ENCODE measurements around the gene JAM3.

Gene JAM3

GRCh38 chr11:134068829-134069425 lies at the start of gene JAM3:
TSS of gene JAM3 (plus strand) at chr11:134069072. CDS start at chr11:134069084, 12 bp downstream.
- DNase-seq: peak; percentile 95

GRCh38 chr11:134019500-134019899 lies 49.4 kb upstream of the JAM3 start:
- DNase-seq: no peak

- DNase-seq: no peak
These were observed 48.3 kb upstream of the JAM3 start for GRCh38 chr11:134020598-134020997.

- DNase-seq: no peak
These were observed 47.5 kb upstream of the JAM3 start for GRCh38 chr11:134021326-134021725.

DNA sequence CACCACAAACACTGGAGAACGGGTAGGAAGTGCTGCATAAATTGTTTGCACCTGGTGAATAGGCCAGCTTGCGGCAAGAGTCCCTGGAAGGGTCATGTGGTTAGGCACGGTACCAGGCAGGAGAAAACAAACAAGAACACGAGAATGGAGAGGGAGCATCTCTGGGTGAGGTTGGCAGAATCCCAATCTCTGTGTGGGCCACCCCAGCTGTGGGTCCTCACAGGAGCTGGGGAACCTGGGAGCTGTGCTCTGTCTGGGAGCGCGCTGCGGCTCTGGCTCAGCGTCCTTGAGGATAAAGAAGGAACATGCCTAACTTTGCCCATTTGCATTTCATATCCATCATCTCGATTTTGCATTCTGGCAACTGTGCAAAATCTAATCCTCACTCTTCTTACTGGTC lies 46.1 kb upstream of the JAM3 start:
- no peak for DNase-seq

- DNase-seq: no peak
These were observed 44.3 kb upstream of the JAM3 start for GRCh38 chr11:134024420-134025081.

DNA sequence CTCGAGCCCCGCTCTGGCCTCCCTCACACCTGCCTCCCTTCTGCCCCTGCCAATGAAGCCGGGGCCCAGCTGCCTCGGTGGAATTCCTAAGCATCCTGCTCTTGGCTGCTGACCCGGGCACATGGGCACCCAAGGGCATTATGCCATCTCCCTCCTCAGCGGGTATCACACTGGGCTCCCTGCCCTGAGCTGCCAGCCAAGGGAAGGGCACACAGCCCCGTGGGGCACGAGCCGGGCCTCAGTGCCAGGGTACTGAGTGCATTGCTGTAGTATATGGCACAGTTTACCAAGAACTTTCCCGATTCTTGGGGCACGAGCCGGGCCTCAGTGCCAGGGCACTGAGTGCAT lies 43.8 kb upstream of the JAM3 start:
- no peak for DNase-seq

DNA sequence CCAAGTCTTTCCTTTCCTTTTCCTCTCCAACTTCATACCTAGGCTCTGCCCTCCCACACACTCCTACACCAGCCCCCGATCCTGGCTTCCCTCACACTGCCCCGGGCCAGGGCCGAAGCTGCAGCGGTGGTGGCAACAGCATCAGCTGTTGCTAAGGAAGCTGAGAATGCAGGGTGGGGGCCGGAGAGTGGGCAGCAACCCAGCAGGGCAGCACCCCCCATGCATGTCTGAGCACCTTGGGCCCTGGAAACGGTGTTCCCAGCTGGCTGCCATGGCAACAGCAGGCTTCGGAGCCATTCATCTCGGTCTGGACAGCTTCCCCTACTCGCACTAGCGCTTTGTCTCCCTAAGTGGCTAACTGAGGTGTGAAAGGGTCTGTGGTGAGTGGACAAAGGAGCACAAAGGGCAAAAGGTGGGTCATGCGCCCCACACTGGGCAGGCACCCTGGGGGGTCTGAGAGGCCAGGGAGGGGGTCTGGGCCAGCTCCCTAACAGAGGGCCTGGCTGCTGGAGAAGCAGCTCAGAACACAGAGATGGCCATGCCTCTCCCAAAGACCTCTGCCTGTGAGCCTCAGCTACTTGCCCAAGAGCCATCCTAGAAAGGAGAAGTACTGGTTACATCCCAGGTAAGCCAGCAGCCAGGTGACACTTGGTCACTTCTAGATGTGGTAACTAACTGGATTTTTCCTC lies 42.1 kb upstream of the JAM3 start:
- no peak for DNase-seq

GRCh38 chr11:134027671-134028070 lies 41.2 kb upstream of the JAM3 start:
- DNase-seq: peak; percentile 71

GRCh38 chr11:134028368-134028920 lies 40.4 kb upstream of the JAM3 start:
- DNase-seq: no peak

DNA sequence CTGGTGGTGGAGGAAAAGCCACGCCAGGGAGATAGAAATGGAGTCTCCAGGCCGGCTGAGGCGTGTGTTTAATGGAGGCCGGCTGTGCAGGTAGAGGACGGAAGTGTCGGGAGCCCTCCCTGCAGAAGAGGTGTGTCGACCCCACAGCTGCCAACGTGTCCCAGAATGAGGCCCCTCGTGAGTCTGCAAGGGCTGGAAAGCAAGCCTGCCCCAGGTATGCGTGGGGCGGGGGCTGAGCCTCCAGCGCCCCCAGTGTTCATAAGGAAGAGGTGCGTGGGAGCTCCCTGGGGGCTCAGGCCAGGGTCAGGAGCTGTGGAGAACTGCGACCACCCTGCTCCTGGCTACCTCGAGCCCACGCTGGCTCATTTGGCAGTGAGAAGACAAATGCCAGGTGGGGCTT lies 38.0 kb upstream of the JAM3 start:
- DNase-seq: no peak

GRCh38 chr11:134032043-134032442 lies 36.8 kb upstream of the JAM3 start:
- no peak for DNase-seq

- peak; percentile 6 for DNase-seq
These were observed 36.3 kb upstream of the JAM3 start for GRCh38 chr11:134032501-134033091.

DNA sequence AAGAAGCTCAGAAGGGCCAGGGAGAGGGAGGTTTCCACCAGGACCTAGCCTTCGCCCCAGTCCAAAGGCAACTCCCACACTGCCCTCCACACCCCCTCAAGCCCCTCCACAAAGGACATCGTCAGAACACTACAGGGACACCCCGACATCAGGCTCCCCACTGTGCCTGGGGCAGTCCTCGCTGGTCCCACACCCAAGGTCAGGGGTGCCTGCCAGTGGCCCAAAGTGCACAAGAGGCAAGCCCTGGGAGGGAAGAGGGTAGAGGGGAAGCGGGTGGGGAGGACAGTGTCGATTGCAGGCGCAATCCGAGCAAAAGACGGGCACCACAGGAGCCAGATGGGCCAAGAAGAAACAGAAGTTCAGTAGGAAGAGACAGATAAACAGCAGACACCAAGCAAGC lies 35.6 kb upstream of the JAM3 start:
- DNase-seq: no peak

GRCh38 chr11:134033696-134034491 lies 35.0 kb upstream of the JAM3 start:
- peak; percentile 64 for DNase-seq

- DNase-seq: no peak
These were observed 34.1 kb upstream of the JAM3 start for GRCh38 chr11:134034496-134035381.

DNA sequence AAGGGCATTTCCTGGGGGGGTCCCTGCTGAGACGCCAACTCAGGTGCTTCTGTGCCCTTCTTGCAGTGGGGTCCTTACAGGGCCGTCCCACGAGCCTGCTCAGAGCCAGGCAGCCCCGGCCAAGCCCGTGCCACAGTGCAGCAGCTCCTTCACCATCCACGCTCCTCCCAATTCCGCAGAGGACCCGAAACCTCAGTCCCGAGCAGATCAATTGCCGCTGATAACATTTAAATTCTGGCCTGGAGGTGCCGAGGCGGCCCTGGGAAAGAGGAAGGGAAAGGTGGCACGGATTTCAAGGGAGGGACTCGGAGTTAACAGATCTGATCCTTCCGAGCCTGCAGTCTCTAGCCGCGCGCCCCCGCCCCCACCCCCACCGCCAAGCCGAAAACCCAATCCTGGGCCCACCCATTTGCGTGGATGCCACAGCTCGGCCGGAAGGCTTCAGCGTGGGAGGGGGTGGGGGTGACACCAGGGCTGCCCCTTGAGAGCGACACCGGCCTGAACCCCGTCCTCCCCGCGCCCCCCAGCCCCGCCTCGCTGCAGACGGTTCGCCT lies 32.3 kb upstream of the JAM3 start:
- DNase-seq: no peak

- DNase-seq: peak; percentile 48
These were observed 31.6 kb upstream of the JAM3 start for GRCh38 chr11:134037046-134037908.

- no peak for DNase-seq
These were observed 29.9 kb upstream of the JAM3 start for GRCh38 chr11:134038897-134039470.

All from CD4-positive, alpha-beta T cell treated with Interleukin-4 for 4 hours (primary cell).